Thymus (tissue), 11 donors: ENCODE data around the gene DNASE1L2. TPM values are rescaled to one million over a fixed set of nuclear protein-coding genes. Genes with fewer than 3 reads are reported as not detected.
A peak's percentile ranks its signal among the peaks of the same experiment; 100 is the strongest.

Source experiments
- DNase-seq, 9 donors: peaks; one replicate each; pipeline ENCODE4 v3.0.0-alpha.2; 2013; ENCODE audit warnings: low spot score in 9 of 9, low read depth in 6 of 9, missing footprints in 1 of 9
- H3K27ac ChIP-seq, 2 donors: one replicate each; pipeline ENCODE4 v1.5.1; 2013; ENCODE audit warnings: control low read depth in 1 of 2, low read depth in 1 of 2, low read length in 1 of 2, mild to moderate bottlenecking in 1 of 2, moderate library complexity in 1 of 2
- H3K27me3 ChIP-seq, 2 donors: one replicate each; pipeline ENCODE4 v1.5.1; 2013; ENCODE audit warnings: low read length in 1 of 2; ENCODE audit not compliant: control insufficient read depth in 2 of 2, insufficient read depth in 1 of 2
- H3K36me3 ChIP-seq, 2 donors: one replicate each; pipeline ENCODE4 v1.5.1; 2013; ENCODE audit warnings: low read length in 1 of 2, mild to moderate bottlenecking in 1 of 2, moderate library complexity in 1 of 2; ENCODE audit not compliant: control insufficient read depth in 2 of 2, insufficient read depth in 2 of 2
- H3K4me1 ChIP-seq, 2 donors: one replicate each; pipeline ENCODE4 v1.5.1; 2013; ENCODE audit warnings: low read length in 2 of 2; ENCODE audit not compliant: control insufficient read depth in 2 of 2, insufficient read depth in 2 of 2
- H3K4me3 ChIP-seq, 2 donors: one replicate each; pipeline ENCODE4 v1.5.1; 2013; ENCODE audit warnings: low read length in 2 of 2, control low read depth in 1 of 2, mild to moderate bottlenecking in 1 of 2
- H3K9me3 ChIP-seq, 2 donors: one replicate each; pipeline ENCODE4 v1.5.1; 2013; ENCODE audit warnings: low read length in 1 of 2, mild to moderate bottlenecking in 1 of 2; ENCODE audit not compliant: control insufficient read depth in 2 of 2, insufficient read depth in 1 of 2
- WGBS: extraction: QIAGEN DNeasy Blood & Tissue Kit; methylation state at CpG from one replicate; pipeline ENCODE4 v1.1.7; 2013; 5-methylcytosine and 5-hydroxymethylcytosine counted together
- polyA plus RNA-seq: library from polyadenylated mRNA; stranded (reverse); fragments of 200-250 nt; gene quantifications from one replicate; pipeline ENCODE4 v1.2.3, GENCODE V29; 2013
- total RNA-seq: library from RNA; stranded (reverse); fragments of 120-200 nt; gene quantifications from one replicate; pipeline ENCODE4 v1.2.4, GENCODE V29; 2013
- donor health status: healthy.

Gene DNASE1L2
- total and polyA plus RNA-seq, 2 donors, result 0.99 to 3.5 TPM

DNA sequence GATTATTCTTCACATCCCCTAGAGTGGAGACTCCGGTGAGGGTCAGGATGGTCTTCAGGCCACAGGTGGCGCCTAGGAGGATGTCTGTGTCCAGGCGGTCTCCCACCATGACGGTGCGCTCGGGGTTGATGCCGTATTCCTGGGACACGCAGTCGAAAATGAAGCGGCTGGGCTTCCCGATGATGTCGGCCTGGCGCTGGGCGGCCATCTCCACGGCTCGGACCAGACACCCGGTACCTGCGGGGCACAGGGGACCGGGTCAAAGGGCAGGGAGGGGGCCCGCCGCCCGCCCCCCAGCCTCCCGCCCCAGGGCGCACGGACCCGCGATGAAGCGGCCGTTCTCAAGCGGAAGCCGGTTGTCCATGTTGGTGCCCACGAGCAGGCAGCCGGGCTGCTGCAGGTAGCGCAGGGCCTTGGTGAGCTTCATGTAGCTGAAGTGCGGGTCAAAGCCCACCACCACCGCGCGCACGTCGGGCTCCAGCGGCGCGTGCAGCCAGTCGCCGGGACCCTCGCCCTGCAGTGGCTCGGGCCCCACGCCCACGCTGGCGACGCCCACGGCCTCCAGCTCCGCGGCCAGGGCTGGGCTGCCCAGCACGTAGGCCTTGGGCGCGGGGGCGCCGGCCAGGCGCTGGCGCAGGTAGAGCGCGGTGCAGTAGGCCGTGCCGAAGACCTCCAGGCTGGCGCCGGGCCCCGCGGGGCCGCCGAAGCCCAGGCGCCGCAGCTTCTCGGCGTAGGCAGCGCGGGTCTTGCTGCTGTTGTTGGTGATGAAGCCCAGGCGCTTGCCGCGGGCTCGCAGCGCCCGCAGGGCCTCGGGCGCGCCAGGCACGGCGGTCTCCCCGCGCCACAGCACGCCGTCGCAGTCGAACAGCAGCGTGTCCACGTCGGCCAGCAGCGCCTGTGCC, 22.2 kb upstream of the DNASE1L2 start:
- Histone ChIP-seq H3K27ac (peak overlapping the region in 1 of 2 donors; percentile 60), H3K4me1 (peaks cover 12 to 19% of the 10 kb centered on the region in 2 donors), H3K36me3 (peaks cover 16 to 27% of the 10 kb centered on the region in 2 donors), H3K27me3 (no peaks in the 10 kb centered on the region), H3K4me3 (peak overlapping the region; percentile 43 to 68), H3K9me3 (no peaks in the 10 kb centered on the region)
- 2% methylated on average over 98 of the region's 98 CpGs for WGBS
- peak in 1 of 9 donors; percentile 17 for DNase-seq

- peaks cover 12 to 19% of the 10 kb centered on the region in 2 donors for H3K4me1 ChIP-seq
- H3K9me3 ChIP-seq, result no peaks in the 10 kb centered on the region
- WGBS, result under 1% methylated on average over 48 of the region's 48 CpGs
- no peaks in the 10 kb centered on the region for H3K27me3 ChIP-seq
- peak within 1 kb of the TSS; percentile 61 to 68 for H3K4me3 ChIP-seq
- peak within 1 kb of the TSS; percentile 60 to 75 for H3K27ac ChIP-seq
- peaks cover 11 to 21% of the 10 kb centered on the region in 2 donors for H3K36me3 ChIP-seq
- DNase-seq, result peak in 1 of 9 donors; percentile 98
These were observed 21.6 kb upstream of the DNASE1L2 start, which contains the start of gene PGP for GRCh38 chr16:2214719-2214968. TSS of gene PGP (minus strand) at chr16:2214840. CDS start at chr16:2214777, 63 bp downstream.

DNA sequence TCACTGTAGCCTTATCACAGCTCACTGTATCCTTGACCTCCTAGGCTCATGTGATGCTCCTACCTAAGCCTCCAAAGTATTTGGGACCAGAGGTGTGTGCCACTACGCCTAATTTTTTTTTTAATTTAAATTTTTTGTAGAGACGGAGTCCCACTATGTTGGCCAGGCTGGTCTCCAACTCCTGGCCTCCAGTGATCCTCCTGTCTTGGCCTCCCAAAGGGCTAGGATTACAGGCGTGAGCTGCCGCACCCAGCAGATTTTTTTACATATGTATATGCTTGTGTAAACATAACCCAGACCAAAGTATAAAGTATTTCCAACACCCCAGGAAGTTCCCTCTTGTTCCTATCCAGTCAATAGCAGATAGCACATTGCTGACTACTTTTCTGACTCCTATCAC, 19.9 kb upstream of the DNASE1L2 start:
- no peaks in the 10 kb centered on the region for H3K9me3 ChIP-seq
- DNase-seq, result no peak
- peaks cover 12 to 19% of the 10 kb centered on the region in 2 donors for H3K4me1 ChIP-seq
- no peak overlapping the region for H3K27ac ChIP-seq
- H3K36me3 ChIP-seq, result peaks cover 3 to 14% of the 10 kb centered on the region in 2 donors
- no peaks in the 10 kb centered on the region for H3K27me3 ChIP-seq
- WGBS, result 98% methylated on average over 4 of the region's 4 CpGs
- H3K4me3 ChIP-seq, result no peak overlapping the region

DNA sequence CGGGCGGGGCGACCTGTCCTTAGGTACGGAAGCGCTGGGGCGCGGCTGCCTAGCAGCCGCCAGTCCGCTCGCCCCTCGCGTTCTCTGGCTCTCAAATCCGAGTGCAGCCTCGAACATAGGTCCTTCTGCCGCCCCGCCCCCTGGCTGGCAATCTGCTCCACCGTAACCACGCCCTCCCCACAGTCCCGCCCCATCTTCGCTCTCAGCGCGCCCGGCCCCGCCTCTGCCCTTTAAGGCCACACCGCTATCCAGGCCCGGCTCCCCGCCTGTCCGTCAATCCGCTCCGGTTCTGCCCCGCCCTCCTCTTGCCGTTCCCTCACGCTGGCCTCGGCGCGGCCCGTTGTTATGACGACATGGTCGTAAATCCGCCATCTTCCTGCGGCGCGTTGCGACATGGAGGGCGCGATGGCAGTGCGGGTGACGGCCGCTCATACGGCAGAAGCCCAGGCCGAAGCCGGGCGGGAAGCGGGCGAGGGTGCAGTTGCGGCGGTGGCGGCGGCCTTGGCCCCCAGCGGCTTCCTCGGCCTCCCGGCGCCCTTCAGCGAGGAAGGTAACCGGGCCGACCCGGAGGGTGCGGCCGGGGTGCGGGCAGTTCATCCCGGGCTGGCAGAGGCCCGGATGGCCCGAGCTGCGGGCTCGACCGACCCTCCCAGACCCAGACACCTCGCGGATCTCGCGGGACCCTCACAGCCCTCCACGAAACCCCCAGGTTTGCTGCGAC, 12.9 kb upstream of the DNASE1L2 start, which contains the start of gene E4F1:
TSS of gene E4F1 (plus strand) at position 371 of the 721 bp plus-strand sequence. CDS start at position 394, 23 bp downstream.
- H3K27me3 ChIP-seq, result no peaks in the 10 kb centered on the region
- H3K9me3 ChIP-seq, result peaks cover 0 to 6% of the 10 kb centered on the region in 2 donors
- peak; percentile 87 to 97 (median 94) for DNase-seq
- under 1% methylated on average over 82 of the region's 82 CpGs for WGBS
- peaks cover 7 to 10% of the 10 kb centered on the region in 2 donors for H3K36me3 ChIP-seq
- H3K27ac ChIP-seq, result peak within 1 kb of the TSS; percentile 72 to 81
- H3K4me1 ChIP-seq, result peaks cover 7 to 13% of the 10 kb centered on the region in 2 donors
- peak within 1 kb of the TSS; percentile 62 to 88 for H3K4me3 ChIP-seq

GRCh38 chr16:2223942-2224486, 12.2 kb upstream of the DNASE1L2 start:
- Histone ChIP-seq H3K27ac (peak overlapping the region; percentile 72 to 75), H3K27me3 (no peaks in the 10 kb centered on the region), H3K36me3 (peaks cover 13 to 14% of the 10 kb centered on the region in 2 donors), H3K4me1 (peaks cover 7 to 13% of the 10 kb centered on the region in 2 donors), H3K9me3 (peaks cover 0 to 6% of the 10 kb centered on the region in 2 donors), H3K4me3 (peak overlapping the region; percentile 62 to 88)
- DNase-seq, result peak in 4 of 9 donors; percentile 17 to 50 (median 20)
- WGBS, result 6% methylated on average over 22 of the region's 22 CpGs

GRCh38 chr16:2226245-2226793, 9.9 kb upstream of the DNASE1L2 start:
- DNase-seq, result no peak
- WGBS, result 96% methylated on average over 9 of the region's 9 CpGs
- H3K4me3 ChIP-seq, result no peak overlapping the region
- peaks cover 0 to 6% of the 10 kb centered on the region in 2 donors for H3K9me3 ChIP-seq
- H3K36me3 ChIP-seq, result peaks cover 33 to 36% of the 10 kb centered on the region in 2 donors
- no peak overlapping the region for H3K27ac ChIP-seq
- H3K4me1 ChIP-seq, result peaks cover 7 to 17% of the 10 kb centered on the region in 2 donors
- no peaks in the 10 kb centered on the region for H3K27me3 ChIP-seq

DNA sequence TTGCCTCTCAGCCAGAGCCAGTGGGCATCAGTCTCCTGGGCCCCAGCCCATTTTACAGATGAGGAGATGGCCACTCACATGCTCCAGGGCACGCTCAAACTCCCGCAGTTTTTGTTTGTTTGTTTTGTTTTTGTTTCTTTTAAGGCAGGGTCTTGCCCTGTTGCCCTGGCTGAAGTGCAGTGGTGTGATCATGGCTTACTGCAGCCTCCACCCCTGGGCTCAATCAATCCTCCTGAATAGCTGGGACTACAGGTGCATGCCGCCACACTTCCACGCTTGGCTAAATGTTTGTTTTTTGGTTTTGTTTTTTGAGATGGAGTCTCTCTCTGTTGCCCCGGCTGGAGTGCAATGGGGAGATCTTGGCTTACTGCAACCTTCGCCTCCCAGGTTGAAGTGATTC, 9.3 kb upstream of the DNASE1L2 start:
- Histone ChIP-seq H3K9me3 (peaks cover 0 to 6% of the 10 kb centered on the region in 2 donors), H3K27ac (no peak overlapping the region), H3K4me1 (peaks cover 7 to 17% of the 10 kb centered on the region in 2 donors), H3K4me3 (no peak overlapping the region), H3K27me3 (no peaks in the 10 kb centered on the region), H3K36me3 (peaks cover 39 to 42% of the 10 kb centered on the region in 2 donors)
- WGBS, result 98% methylated on average over 6 of the region's 6 CpGs
- no peak for DNase-seq

DNA sequence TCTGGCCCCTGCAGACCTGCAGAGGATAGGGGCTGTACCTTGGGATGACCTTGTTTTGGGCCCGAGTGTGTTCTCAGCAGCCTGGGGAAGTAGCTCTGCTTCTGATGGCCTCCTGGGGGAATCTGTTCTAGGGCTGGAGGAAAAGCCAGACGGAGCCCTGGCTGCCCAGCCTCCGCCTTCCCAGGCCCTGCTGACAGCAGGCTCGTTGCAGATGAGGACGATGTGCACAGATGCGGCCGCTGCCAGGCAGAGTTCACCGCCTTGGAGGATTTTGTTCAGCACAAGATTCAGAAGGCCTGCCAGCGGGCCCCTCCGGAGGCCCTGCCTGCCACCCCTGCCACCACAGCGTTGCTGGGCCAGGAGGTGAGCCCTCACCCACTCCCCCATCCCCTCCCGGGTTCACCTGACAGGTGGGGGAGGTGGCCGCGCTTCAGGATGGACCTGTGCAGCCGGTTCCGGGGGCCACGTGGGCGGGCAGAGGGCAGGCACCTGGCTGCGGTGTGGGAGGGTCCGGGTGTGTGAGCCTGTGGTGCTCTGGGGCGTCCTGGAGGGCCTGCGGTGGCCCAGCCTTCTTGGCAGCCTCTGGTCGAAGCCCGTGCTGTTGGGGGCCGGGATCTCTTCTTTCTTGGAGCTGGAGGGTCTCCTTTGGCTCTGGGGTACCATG, 8.0 kb upstream of the DNASE1L2 start:
- no peaks in the 10 kb centered on the region for H3K27me3 ChIP-seq
- DNase-seq, result no peak
- H3K4me3 ChIP-seq, result no peak overlapping the region
- H3K36me3 ChIP-seq, result peaks cover 52 to 55% of the 10 kb centered on the region in 2 donors
- H3K9me3 ChIP-seq, result peaks cover 0 to 6% of the 10 kb centered on the region in 2 donors
- H3K27ac ChIP-seq, result no peak overlapping the region
- peaks cover 7 to 14% of the 10 kb centered on the region in 2 donors for H3K4me1 ChIP-seq
- 98% methylated on average over 25 of the region's 25 CpGs for WGBS
